Measurements from ENCODE around the gene CPXM2.

The CPXM2 gene

DNA sequence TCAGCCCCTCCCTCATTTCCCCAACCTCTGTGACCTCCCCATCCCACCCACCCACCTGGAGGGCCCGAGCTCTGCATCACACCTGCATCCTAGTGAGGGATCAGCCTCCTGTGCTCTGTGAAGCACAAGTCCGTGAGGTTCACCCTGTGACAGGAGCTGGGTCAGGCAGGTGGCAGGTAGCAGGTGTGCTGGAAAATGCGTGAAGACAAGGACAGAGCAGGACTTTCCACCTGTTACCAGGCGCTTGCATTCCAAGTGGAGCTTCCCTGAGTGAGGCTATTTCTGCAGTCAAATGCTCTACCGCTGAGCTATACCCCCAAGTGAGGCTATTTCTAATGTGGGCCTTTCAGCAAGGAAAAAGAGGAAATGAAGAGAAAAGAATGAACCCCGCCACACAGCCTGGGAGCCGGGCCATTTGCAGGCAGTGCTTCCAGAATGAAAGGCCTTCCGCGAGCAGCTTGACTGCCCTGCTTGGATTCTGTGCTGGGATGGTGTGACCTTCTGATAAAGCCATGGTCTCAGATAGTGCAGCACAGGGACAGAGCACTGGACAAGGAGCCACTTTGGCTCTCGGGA lies 13.3 kb upstream of the CPXM2 start:
- no peak for DNase-seq (ENCODE audit: low read depth, low spot score)

DNA sequence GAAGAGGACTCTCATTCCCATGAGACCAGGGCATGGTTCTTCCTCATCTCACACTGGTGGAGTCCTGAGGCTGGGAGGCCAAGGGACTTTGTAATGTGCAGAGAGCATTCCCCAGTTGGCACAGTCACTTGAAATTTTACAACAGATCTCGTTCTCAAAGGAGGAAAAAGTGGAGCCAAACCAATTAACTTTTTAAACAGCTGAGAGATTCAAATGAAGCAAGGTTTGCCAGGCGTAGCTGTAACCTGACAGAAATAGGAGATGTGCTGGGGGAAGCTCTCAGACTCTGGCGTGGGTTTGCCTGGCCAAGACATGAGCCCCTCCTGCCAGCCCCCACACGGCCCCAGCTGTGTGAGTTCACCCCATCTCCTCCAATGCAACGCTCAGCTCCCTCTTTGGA lies 12.0 kb upstream of the CPXM2 start:
- DNase-seq (ENCODE audit: low read depth, low spot score) = no peak

DNA sequence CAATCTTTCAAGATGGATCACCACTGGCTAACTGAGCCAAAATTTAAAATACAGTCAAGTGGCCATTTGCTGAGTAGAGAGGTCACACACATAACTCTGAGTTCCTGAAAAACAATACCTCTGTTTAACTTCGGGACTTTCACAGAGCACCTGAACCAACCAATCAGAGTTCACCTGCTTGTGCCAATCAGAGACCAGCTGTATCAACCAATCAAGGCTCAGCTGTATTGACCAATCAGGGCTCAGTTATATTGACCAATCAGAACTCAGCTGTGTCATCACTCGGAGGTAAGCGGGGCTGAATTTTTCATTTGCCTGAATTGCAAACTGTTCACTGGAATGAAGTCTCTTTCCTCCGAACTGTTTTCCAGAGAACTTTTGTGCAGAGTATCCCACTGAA lies 10.0 kb upstream of the CPXM2 start:
- no peak for DNase-seq (ENCODE audit: low read depth, low spot score)

DNA sequence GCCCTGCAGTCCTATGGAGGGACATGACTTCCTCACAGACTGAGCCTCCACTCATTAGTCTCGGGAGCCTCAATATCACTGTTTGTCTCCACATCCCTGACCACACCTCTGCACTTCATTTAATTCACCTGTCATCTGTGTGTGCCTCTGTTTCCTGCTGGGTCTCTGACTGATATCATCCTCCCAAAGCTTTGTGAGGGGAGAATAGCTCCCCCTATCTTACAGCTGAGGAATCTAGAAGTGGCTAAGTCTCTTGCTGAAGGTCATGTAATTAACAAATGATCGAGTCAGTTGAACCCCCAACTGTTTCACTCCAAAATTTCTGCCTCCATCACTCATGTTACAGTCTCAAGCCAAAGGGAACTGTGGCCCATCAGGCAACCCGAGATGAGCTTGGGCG lies 5.5 kb upstream of the CPXM2 start:
- no peak for DNase-seq (ENCODE audit: low read depth, low spot score)

DNA sequence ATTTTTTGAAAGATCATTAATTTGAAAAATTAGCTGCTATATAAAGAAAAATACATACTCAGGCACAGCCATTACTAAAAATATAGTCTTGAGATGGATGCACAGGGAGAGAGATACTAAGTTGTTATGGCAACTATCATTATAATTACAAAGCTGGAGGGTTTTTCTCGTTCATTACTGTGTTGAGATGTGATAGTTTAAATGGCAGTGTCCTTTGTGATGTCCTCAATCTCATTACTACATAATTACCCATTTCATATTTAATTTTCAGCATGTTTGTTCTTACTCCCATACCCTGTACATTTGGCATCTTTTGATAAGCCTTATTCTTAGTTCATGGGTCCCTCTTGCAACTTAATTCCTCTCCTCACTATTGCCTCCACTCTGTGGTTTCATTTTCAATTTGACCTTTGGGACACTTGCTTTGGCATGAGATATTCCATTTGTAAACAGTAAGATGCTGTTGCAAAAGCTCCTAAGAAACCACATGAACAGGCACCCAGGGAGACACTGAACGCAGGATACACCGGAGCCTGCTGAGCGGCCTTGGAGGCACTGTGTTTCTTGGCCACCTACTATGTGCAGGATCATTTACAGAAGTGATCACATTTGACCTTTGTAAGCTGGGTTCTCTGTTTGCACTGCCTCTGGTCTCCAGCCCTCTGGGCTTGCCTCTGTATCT lies 4.8 kb upstream of the CPXM2 start:
- DNase-seq (ENCODE audit: low read depth, low spot score) = no peak

DNA sequence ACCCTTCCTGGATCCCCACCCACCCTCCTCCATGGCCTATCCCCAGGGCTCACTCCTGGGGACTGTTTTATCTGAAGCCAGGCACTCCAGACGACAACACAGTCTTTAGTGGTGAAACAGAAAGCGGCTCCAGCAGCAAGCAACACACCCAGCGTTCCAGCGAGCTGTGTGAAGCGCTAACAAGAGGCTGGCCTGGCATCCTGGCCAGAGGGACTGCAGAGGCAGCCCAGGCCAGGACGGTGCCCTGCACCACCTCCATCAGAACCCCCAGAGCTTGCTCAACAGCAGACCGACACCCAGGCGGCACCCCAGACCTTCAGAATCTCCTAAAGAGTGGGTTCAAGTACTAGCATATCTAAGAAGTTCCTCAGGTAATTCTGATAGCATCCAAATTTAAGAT lies 2.0 kb upstream of the CPXM2 start:
- DNase-seq (ENCODE audit: low read depth, low spot score) = no peak

DNA sequence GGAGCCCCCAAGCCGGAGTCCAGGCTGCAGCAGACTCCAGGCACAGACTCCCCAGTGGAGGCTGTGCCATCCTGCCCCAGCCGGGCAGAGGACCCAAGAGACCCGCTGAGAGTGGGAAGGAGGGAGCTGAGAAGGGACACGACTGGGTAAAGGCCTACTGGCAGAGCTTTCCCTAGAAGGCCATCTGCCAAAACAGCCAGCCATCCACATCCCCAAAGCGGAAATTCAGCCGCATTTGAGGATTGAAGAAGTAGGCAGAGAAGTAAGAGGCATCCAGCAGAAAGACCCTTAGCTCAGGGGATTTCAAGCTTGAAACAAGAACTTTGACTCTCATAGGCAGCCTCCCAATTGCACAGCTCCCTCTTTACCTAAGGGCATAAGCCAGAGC lies 857 bp downstream of the CPXM2 start:
- DNase-seq (ENCODE audit: low read depth, low spot score) = no peak

DNA sequence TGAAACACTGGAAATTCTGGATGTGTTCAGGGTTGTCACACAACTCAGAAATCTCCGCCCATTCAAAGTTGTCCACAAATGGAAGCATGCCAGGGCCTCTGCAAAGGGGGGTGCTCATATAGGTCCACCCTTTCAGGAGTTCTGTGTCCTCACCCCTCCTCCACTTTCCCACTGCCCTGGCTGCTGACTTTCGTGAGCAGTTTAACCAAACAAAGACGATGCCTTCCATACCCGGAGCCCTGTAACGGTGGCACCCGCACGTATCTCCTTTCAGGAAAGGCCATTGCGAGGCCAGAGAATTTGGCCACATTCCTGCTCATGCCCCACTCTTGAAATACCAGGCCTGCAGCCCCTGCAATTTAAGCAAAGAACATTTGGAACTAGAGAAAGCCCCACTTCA lies 1.4 kb downstream of the CPXM2 start:
- DNase-seq (ENCODE audit: low read depth, low spot score) = no peak

DNA sequence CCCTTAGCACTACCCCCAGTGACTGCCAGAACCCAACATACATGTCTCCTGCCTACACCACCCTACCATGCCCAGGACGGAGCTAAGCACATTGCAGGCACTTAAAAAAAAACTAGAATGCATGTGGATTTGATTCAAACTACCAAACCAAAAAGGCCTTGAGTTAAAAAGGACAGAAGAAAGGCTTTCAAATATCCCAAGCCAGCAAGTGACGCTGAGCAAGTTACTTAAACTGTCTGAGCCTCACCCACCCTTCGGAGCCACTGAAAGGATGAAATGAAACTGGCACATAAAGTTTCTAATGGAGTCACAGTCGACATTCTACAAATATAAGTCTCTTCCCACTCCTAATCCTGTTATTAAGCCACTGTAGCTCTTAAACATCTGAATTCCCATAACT lies 1.8 kb downstream of the CPXM2 start:
- DNase-seq (ENCODE audit: low read depth, low spot score) = no peak

DNA sequence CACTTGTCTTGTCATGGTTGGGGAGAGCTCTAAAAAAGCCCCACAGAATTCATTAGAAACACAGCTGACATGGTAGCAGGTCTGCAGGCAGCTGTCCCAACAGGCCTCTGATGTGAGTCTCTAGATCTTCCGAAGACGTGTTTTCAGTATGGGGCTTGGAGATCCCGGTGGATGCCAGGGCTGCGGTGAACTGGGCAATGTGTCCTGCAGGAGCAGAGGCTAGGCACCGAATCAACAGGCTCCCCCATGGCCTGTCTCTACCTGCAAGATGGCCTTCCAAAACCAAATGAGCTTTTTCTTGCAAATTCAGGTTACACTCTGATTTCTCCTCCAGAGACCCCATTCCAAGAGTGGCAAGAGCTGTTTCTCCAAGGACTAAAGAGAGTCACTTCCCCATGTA lies 2.9 kb downstream of the CPXM2 start:
- no peak for DNase-seq (ENCODE audit: low read depth, low spot score)

DNA sequence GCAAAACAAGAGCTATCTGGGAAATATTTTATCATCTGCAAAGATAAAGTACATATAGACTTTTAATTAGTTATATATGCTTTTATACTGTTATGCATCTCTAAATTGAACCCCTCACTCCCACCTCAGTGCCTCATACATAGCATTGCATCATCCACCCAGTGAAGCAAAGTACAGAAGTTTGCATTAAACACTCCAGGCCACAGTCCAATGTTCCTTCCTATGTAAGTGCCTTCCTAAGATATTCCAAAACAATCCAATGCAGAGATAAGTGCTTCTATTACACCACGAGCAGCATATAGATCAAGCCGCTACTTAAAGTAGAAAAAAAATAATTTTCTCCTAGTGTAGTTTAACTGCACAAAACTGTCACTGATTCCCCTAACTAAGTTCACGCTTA lies 3.4 kb downstream of the CPXM2 start:
- no peak for DNase-seq (ENCODE audit: low read depth, low spot score)

DNA sequence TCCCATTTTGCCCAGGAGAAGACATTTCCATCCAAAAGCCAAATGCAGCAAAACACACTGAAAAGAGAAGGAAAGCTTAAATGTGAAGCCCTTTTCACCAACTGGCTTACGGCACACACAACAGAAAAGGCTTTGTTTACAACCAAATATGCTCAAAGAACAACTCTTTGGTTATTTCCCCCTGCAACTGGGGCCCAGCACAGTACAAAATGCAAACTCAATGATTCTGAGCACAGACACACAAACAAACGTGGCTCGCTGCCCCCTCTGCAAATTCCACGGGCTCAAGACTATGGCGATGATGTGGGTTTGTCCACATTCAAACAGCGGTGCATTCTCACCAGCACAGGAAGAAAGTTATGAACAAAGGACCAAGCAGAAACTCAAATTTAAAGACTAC lies 5.3 kb downstream of the CPXM2 start:
- no peak for DNase-seq (ENCODE audit: low read depth, low spot score)

DNA sequence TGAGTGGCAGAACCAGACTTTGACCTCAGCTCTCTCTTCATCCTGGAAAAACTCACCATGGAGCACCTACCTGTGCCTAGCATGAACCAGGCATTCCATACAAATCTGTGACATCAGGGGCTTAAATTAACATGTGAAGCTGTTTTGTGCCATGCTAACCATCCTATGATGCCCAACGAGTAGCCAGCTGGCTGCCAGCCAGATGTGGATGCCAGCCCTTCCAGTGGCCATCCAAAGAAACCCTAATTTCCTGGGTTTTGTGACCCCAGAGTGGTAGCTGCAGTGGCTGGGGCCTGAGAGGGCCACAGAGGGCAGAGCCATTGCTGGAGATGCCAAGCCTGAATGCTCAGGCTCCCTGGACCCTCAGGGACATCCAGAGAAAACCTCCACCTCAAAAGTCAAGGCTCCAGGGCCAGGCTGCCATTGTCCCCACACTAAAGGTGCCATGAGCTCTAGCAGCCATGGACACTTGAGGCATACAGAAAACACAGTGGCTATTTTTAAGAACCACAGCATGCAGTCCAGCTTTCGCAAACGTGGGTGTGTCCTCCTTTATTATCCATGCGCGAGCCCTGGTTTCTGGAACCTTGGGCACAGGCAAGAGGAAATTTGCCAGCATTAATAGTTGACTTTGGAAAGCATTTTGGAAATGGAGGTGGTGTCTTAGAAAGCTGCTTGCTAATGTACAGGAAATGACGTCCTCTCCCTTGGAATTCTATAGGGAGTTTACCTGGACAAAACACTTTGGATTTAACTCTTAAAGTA lies 6.0 kb downstream of the CPXM2 start:
- no peak for DNase-seq (ENCODE audit: low read depth, low spot score)

DNA sequence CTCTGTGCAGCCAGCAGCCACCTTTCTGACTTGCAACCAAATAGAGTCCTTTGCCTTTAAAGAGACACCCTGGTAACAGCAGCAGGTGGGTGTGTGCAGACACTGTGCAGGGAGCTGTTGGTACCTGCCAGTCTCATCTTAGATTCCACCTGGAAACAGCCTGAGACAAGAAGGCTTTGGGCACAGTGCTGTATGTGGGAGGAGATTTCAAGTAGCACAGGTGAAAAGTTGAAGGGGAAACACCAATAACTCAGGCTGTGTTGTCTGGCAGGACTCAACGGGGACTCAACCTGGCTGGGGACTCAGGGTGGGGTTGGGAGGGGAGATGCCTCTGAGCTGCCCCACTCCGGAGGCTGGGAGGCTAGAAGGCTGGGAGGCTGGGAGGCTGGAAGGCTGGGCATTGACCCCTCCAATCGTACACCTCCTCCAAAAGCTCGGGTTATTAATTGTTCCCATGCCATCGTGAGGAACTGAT lies 6.7 kb downstream of the CPXM2 start:
- DNase-seq (ENCODE audit: low read depth, low spot score) = no peak

DNA sequence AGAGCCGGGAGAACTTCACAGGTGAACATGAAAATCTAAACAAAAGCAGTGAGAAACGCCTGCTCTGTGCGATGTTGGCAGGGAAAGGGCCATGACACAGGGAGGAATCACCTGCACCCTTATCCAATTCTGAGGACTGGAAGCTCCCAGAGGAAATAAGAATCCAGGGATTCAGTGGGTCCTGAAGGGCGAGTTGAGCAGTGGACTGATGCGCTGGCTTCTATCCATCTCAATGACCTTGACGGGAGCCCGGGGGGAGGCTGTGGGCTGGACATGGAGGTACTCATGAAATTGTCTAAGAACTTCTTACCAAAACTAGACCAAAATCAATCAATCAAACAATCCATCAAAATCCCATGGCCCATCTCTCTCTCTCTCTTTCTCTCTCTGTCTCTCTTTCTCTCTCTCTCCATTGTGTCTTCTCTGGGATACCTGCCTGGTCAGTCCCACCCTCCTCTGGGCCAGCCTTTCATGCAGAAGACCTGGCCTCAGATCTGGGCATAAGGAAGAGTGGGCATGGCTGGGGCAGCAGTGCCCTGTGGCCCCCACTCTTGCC lies 7.2 kb downstream of the CPXM2 start:
- DNase-seq (ENCODE audit: low read depth, low spot score) = no peak

DNA sequence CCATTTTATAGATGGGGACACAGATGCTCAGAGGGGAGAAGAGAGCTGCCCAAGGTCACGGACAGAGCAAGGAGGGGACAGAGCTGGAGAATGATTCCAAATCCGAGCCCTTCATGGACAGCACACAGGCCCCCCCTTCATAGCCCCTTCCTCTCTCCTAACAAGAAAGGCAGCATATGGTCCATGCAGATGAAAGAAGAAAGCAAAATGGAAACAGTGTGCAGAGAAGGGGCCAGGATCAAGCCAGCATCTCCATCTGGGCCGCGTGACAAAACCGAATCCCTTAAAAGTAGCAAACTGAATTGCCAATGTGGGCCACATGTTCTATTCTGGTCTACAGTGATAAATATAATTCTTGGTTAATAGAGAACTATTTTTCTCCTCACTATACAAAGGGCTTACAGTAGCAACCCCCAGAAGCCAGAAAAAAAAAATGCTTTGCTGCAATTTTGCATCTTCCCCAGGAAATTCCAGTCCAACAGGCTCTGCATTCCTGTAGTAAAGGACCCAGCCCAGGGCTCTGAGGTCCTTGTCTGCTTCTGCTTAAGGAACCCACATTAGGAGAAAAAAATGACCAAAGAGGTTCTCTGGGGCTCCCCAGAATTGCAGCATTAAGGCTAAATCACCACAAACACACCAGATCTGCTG lies 7.8 kb downstream of the CPXM2 start:
- DNase-seq (ENCODE audit: low read depth, low spot score) = no peak

DNA sequence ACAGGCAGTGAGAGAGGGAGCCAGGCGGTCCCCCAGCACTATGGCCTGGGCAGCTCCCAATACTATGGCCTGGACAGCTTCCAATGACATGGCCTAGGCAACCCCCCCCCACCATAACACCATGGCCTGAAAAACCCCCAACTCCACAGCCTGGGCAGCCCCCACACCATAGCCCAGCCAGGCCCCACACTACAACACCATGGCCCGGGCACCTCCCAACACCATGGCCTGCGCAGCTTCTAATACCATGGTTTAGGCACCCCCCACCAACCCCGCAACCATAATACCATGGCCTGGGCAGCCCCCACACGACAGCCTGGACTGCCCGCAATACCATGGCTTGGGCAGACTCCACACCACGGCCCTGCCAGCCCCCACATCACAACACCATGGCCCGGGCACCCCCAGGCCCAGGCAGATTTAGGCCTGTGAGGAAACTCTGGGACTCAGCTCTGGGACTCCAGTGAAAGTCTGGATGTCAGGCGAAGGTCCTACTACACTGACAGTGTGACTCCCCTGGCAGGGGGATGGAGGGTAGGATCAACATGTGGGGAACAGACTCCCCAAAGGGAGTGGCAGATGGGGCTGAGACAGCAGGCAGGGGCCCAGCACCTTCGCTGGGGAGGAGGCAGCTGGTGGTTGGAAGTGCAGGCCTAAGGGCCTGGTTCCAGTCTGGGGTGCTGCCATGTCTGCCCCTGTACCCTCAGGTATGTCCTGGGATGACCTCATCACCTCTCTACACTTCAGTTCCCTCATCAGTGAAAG lies 8.7 kb downstream of the CPXM2 start:
- DNase-seq (ENCODE audit: low read depth, low spot score) = no peak

DNA sequence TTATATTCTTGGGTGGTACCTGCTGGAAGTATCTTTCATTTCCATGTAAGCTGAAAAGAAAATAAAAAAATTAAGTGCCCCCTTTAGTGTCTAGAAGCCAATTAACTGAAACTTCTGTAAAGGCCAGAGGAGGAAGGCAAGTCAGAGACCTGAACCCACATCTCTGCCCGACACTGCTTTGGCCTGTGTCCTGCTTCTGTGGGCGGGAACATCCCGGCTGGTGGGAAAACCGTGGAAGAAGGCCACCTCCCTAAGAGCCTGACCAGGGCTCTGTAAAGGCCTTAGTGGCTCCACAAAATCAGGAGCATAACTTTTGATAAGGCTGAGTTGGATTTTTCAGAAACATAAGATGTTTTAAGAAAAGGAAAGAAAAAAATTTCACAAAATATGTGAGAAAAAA lies 9.4 kb downstream of the CPXM2 start:
- DNase-seq (ENCODE audit: low read depth, low spot score) = no peak

DNA sequence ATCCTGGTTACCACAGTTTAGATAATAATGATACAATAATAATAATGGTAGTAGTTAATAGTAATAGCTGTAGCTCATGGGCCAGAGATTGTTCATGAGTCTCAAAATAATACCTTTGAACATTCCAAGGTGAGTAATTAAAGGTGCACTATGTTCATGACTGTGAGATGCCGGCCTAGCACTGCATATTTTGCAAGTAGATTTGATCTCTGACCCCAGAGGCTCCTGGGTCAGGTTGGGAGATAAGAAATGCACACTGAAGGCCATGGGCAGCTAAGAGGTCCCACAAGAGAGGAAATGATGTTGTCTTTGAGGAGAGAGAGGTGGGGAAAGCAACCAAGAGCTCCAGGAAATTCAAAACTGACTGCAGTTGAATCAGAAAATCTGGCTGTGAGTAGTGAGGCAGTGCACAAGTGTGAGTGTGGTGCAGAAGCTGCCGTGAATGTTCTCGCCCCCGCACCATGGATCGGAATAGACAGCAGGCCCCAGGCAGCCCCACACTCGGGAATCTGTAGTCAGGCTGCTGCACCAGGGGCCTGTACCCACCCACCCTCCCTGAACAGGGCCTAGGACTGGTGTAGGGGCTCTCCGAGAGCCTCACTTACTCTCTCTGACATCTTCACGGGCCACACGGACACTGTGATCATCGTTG lies 11.9 kb downstream of the CPXM2 start:
- DNase-seq (ENCODE audit: low read depth, low spot score) = no peak

DNA sequence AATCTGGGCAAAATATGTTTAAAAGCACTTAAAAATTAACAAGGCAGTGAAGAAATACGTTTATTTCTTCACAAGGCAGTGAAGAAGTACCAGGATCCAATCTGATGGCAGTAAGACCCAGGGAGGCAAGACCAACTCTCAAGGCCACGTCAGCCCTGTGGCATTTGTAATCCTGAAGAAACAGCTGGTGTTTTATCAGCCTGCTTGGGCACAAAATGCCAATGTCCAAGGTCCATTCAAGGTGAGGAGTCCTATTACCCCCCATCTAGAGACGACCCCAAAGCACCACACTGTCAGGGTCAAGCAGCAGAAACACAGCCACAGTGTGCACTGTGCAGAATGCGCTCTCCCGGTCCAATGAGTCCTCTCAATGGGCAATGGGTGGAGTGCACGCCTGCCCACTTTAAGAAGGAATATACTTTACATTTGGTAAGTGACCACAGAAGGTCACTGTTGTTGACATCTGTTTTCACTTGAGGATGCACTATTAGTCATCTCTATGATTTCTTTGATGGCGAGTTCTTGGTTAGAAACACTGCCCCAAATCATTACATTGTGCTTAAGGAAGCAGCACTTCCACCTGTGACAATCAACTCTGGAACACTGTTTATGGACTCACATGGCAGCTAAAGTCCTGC lies 12.8 kb downstream of the CPXM2 start:
- DNase-seq (ENCODE audit: low read depth, low spot score) = no peak

DNA sequence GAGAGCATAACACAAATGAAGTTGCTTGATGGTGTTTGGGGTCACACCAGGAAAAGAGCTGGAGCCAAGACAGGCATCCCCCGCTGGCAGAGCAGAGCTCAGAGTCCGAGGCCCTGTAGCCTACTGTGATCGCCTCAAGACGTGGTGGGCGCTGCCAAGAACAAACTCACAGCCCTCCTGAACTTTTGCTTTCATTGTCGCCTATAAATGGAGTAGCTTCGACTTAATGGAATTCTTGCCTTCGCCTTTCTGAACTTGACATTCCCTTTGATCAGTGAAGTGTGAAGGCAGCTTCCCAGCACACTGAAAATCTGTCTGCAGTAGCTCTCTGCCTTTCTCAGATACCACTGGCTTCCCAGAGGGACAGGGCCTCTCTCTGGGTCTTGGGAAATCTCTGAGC lies 21.3 kb downstream of the CPXM2 start:
- no peak for DNase-seq (ENCODE audit: low read depth, low spot score)

Data from iPS DF 19.7 (cell line).